HCT116 (cell line): Measurements from ENCODE around the gene CPED1.

Experiments used
- CEBPB ChIP-seq: IDR thresholded peaks from 2 replicates; pipeline ENCODE4 v1.6.1; 2012; ENCODE audit warnings: low read depth
- JUND ChIP-seq: IDR thresholded peaks from 2 replicates; pipeline ENCODE4 v1.6.1; 2012
- POLR2A ChIP-seq: IDR thresholded peaks from 2 replicates; pipeline ENCODE4 v1.7.0; 2011; ENCODE audit warnings: borderline replicate concordance; ENCODE audit not compliant: insufficient read depth, insufficient read length; ENCODE audit errors: extremely low read depth
- POLR2AphosphoS5 ChIP-seq: IDR thresholded peaks from 2 replicates; pipeline ENCODE4 v1.6.1; 2011; ENCODE audit warnings: mild to moderate bottlenecking, low read depth, low read length, moderate library complexity
- SIN3A ChIP-seq: IDR thresholded peaks from 2 replicates; pipeline ENCODE4 v1.6.1; 2012; ENCODE audit warnings: low read depth
- SP1 ChIP-seq: IDR thresholded peaks from 2 replicates; pipeline ENCODE4 v1.6.1; 2012; ENCODE audit warnings: low read depth
- ZNF274 ChIP-seq: fragments of 200-500 bp; sonication (Bioruptor generic); IDR thresholded peaks from 2 replicates; pipeline ENCODE4 v1.6.1; 2014; ENCODE audit warnings: mild to moderate bottlenecking, low read depth, low read length, inconsistent platforms
- TF ChIP-seq, protein P1 (sequence below), 3 experiments: fragments of 200-600 bp in 1 of 3; sonication (generic) in 1 of 3; IDR thresholded peaks in 2 of 3; conservative IDR thresholded peaks in 1 of 3; 2 replicates each; pipeline ENCODE4 v1.5.1; 2012 to 2017; ENCODE audit warnings: low read depth in 2 of 3, low read length in 2 of 3, antibody characterized with exemption in 1 of 3, borderline replicate concordance in 1 of 3, control low read depth in 1 of 3, mild to moderate bottlenecking in 1 of 3, mixed read lengths in 1 of 3, mixed run types in 1 of 3, moderate library complexity in 1 of 3; ENCODE audit not compliant: insufficient read depth in 1 of 3
- TF ChIP-seq, protein P2 (sequence below): IDR thresholded peaks from 2 replicates; pipeline ENCODE4 v1.6.1; 2012; ENCODE audit warnings: low read depth

DNA sequence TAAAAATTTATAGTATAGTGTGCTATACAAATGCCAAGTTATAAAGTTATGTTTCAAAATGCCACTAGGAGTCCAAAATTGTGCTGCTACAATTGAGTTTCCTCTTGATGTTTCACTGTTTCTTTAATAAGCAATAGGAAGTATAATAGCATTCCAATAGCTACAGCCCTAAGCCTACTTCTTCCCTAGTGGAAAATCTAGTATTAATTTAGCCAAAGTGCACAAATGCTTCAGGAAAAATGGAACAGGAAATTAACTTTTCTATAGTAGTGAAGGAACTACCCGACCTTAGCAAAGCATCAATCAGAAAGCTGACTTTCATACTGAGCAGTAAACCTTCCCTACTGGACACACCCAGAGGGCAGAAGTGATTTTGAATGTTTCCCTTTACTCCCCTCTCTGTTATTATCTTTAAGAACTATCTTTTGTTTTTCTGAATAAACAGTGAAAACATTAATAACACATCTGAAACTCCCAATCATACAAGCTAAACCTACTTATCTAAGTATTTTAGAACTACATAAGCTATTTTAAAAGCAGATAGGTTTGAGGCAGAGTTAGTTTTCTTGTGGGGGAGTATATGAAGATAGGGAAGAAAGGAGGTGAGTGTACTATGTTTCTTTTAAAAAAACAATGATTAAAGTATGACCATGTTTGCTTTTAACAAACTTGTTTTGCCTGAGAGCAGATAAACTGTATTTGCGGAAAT lies 13.7 kb downstream of the CPED1 start:
- TF ChIP-seq POLR2A: no peak
- TF ChIP-seq, protein P1, sequence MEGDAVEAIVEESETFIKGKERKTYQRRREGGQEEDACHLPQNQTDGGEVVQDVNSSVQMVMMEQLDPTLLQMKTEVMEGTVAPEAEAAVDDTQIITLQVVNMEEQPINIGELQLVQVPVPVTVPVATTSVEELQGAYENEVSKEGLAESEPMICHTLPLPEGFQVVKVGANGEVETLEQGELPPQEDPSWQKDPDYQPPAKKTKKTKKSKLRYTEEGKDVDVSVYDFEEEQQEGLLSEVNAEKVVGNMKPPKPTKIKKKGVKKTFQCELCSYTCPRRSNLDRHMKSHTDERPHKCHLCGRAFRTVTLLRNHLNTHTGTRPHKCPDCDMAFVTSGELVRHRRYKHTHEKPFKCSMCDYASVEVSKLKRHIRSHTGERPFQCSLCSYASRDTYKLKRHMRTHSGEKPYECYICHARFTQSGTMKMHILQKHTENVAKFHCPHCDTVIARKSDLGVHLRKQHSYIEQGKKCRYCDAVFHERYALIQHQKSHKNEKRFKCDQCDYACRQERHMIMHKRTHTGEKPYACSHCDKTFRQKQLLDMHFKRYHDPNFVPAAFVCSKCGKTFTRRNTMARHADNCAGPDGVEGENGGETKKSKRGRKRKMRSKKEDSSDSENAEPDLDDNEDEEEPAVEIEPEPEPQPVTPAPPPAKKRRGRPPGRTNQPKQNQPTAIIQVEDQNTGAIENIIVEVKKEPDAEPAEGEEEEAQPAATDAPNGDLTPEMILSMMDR (IDR thresholded peaks at IDR 0.05 in 2 of 3, conservative IDR thresholded peaks at IDR 0.05 in 1 of 3; ENCODE audit: borderline replicate concordance in 1 of 3, insufficient read depth in 1 of 3, low read depth in 2 of 3, low read length in 2 of 3): no peak
- no peak for TF ChIP-seq CEBPB
- no peak for TF ChIP-seq POLR2AphosphoS5
- no peak for TF ChIP-seq ZNF274
- no peak for TF ChIP-seq SP1
- TF ChIP-seq JUND: no peak
- no peak for TF ChIP-seq SIN3A
- TF ChIP-seq, protein P2, sequence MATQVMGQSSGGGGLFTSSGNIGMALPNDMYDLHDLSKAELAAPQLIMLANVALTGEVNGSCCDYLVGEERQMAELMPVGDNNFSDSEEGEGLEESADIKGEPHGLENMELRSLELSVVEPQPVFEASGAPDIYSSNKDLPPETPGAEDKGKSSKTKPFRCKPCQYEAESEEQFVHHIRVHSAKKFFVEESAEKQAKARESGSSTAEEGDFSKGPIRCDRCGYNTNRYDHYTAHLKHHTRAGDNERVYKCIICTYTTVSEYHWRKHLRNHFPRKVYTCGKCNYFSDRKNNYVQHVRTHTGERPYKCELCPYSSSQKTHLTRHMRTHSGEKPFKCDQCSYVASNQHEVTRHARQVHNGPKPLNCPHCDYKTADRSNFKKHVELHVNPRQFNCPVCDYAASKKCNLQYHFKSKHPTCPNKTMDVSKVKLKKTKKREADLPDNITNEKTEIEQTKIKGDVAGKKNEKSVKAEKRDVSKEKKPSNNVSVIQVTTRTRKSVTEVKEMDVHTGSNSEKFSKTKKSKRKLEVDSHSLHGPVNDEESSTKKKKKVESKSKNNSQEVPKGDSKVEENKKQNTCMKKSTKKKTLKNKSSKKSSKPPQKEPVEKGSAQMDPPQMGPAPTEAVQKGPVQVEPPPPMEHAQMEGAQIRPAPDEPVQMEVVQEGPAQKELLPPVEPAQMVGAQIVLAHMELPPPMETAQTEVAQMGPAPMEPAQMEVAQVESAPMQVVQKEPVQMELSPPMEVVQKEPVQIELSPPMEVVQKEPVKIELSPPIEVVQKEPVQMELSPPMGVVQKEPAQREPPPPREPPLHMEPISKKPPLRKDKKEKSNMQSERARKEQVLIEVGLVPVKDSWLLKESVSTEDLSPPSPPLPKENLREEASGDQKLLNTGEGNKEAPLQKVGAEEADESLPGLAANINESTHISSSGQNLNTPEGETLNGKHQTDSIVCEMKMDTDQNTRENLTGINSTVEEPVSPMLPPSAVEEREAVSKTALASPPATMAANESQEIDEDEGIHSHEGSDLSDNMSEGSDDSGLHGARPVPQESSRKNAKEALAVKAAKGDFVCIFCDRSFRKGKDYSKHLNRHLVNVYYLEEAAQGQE: no peak
